HG03520 (cell line): ENCODE data around the gene GATB.

Experiments used
- ATAC-seq: cut with Tn5 transposase; IDR thresholded peaks from one replicate; pipeline ENCODE4 v1.9.1; 2021; ENCODE audit warnings: mild to moderate bottlenecking, moderate library complexity; ENCODE audit not compliant: unreplicated experiment

GATB gene

GRCh38 chr4:151702256-151702655 lies 58.6 kb downstream of the GATB start:
- no peak for ATAC-seq

GRCh38 chr4:151700566-151701316 lies 60.1 kb downstream of the GATB start:
- ATAC-seq: no peak

- no peak for ATAC-seq
Observed at GRCh38 chr4:151698213-151698612, 62.6 kb downstream of the GATB start.

- ATAC-seq: no peak
Observed at GRCh38 chr4:151694961-151695720, 65.7 kb downstream of the GATB start.

- no peak for ATAC-seq
Observed at GRCh38 chr4:151692821-151693673, 67.8 kb downstream of the GATB start.

- ATAC-seq: no peak
Observed at GRCh38 chr4:151692443-151692782, 68.4 kb downstream of the GATB start.

- no peak for ATAC-seq
Observed at GRCh38 chr4:151691639-151692442, 69.0 kb downstream of the GATB start.

GRCh38 chr4:151690876-151691275 lies 69.9 kb downstream of the GATB start:
- ATAC-seq: no peak

- ATAC-seq: no peak
Observed at GRCh38 chr4:151690164-151690870, 70.5 kb downstream of the GATB start.

GRCh38 chr4:151689211-151689991 lies 71.4 kb downstream of the GATB start:
- ATAC-seq: no peak

- ATAC-seq: no peak
Observed at GRCh38 chr4:151688785-151689043, 72.1 kb downstream of the GATB start.

GRCh38 chr4:151688003-151688784 lies 72.6 kb downstream of the GATB start:
- ATAC-seq: no peak

- ATAC-seq: no peak
Observed at GRCh38 chr4:151687021-151687640, 73.7 kb downstream of the GATB start.

- no peak for ATAC-seq
Observed at GRCh38 chr4:151685303-151685702, 75.5 kb downstream of the GATB start.

GRCh38 chr4:151681085-151681484 lies 79.7 kb downstream of the GATB start:
- no peak for ATAC-seq

GRCh38 chr4:151679231-151679630 lies 81.6 kb downstream of the GATB start:
- no peak for ATAC-seq

- no peak for ATAC-seq
Observed at GRCh38 chr4:151678048-151678872, 82.5 kb downstream of the GATB start.

GRCh38 chr4:151677193-151677592 lies 83.6 kb downstream of the GATB start:
- ATAC-seq: no peak
